ENCODE measurements around the gene PRKAG2. TPM values are rescaled to one million over a fixed set of nuclear protein-coding genes. Genes with fewer than 3 reads are reported as not detected.

Gene PRKAG2
- total and polyA plus RNA-seq, 2 of the 13 experiments (the other 11 are each of a cell fraction or from before 2014, with no cell fraction given), result 0.90 to 1.3 TPM

DNA sequence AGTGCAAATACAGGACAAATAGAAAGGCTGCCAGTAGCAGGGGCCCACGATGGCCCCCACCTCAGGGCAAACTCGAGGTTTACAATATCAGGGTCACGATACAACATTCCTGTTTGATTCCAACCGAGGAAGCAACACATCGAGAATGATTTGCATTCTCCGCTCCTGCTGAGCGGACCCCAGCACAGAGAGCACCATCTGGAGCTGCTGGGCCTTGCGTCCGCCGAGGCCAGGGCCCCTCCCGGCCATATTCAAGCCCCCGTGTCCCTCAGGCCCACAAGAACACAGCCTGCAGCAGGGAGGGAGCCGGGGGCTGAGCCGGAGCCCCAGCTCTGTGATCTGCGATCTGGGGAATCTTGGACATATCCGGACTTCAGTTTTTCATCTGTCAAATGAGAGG, 84.3 kb downstream of the PRKAG2 start:
- Histone ChIP-seq H3K4me1 (ENCODE audit: insufficient read depth, low read length) (no peaks in the 10 kb centered on the region), H3K27ac (ENCODE audit: extremely low read length, insufficient read depth, low read length) (no peak overlapping the region), H3K27me3 (ENCODE audit: control insufficient read depth in 1 of 2, insufficient read depth in 2 of 2, low read length in 2 of 2) (peaks cover 4 to 23% of the 10 kb centered on the region in 2 experiments; a peak in 3 of 5 replicates), H3K9me3 (ENCODE audit: low read length) (no peaks in the 10 kb centered on the region), H3K4me3 (replicated peaks in 1 of 3; ENCODE audit: insufficient read depth in 1 of 3, low read depth in 2 of 3, low read length in 3 of 3) (no peak overlapping the region), H2AFZ (ENCODE audit: low read length) (no peak overlapping the region), H3K9ac (ENCODE audit: insufficient read depth, low read depth, low read length) (no peak overlapping the region), H3K4me2 (ENCODE audit: low read depth, low read length) (no peak overlapping the region), H3K79me2 (ENCODE audit: insufficient read depth, low read length) (no peaks in the 10 kb centered on the region), H3K36me3 (replicated peaks in 1 of 2; ENCODE audit: control insufficient read depth in 1 of 2, insufficient read depth in 2 of 2, low read length in 2 of 2) (no peaks in the 10 kb centered on the region), H4K20me1 (ENCODE audit: insufficient read depth, low read length) (no peaks in the 10 kb centered on the region)
- in situ Hi-C loops (cut with HindIII; ENCODE audit: extremely low pct_ligation_motif_present, low pct_unique_long_range_greater_than_20kb) (no loop called here), intact Hi-C loops (cut with micrococcal nuclease; ENCODE audit: unreplicated experiment) (no loop called here)
- CTCF ChIA-PET (ENCODE audit: low intra/inter-chr PET ratio, low total read pairs), result no interaction called here
- DNase-seq (ENCODE audit: low spot score), result no peak
- ATAC-seq, result no peak
- no peak for FAIRE-seq
- 53% methylated on average over 16 of the region's 16 CpGs for WGBS (ENCODE audit: low lambda C conversion rate)
- TF ChIP-seq MAF1 (CRISPR knock-in tag; IDR thresholded peaks at IDR 0.05; ENCODE audit: borderline replicate concordance) (no peak), ZNF605 (CRISPR knock-in tag; IDR thresholded peaks at IDR 0.05) (no peak), POLR2A (IDR thresholded peaks at IDR 0.05; ENCODE audit: insufficient read depth in 1 of 2, low read depth in 2 of 2, low read length in 2 of 2) (no peak), SOX5 (CRISPR knock-in tag; IDR thresholded peaks at IDR 0.05; ENCODE audit: borderline replicate concordance) (no peak), ATF1 (CRISPR knock-in tag; IDR thresholded peaks at IDR 0.05) (no peak), ZNF33A (CRISPR knock-in tag; IDR thresholded peaks at IDR 0.05; ENCODE audit: borderline replicate concordance) (no peak), RFXANK (CRISPR knock-in tag; IDR thresholded peaks at IDR 0.05) (no peak), ZMYM4 (CRISPR knock-in tag; IDR thresholded peaks at IDR 0.05) (no peak), ZNF773 (CRISPR knock-in tag; IDR thresholded peaks at IDR 0.05; ENCODE audit: borderline replicate concordance) (no peak)
- TF ChIP-seq, protein P1, sequence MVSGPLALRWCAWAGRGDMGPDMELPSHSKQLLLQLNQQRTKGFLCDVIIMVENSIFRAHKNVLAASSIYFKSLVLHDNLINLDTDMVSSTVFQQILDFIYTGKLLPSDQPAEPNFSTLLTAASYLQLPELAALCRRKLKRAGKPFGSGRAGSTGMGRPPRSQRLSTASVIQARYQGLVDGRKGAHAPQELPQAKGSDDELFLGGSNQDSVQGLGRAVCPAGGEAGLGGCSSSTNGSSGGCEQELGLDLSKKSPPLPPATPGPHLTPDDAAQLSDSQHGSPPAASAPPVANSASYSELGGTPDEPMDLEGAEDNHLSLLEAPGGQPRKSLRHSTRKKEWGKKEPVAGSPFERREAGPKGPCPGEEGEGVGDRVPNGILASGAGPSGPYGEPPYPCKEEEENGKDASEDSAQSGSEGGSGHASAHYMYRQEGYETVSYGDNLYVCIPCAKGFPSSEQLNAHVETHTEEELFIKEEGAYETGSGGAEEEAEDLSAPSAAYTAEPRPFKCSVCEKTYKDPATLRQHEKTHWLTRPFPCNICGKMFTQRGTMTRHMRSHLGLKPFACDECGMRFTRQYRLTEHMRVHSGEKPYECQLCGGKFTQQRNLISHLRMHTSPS (CRISPR knock-in tag; IDR thresholded peaks at IDR 0.05; ENCODE audit: low read depth), result no peak
- TF ChIP-seq, protein P2, sequence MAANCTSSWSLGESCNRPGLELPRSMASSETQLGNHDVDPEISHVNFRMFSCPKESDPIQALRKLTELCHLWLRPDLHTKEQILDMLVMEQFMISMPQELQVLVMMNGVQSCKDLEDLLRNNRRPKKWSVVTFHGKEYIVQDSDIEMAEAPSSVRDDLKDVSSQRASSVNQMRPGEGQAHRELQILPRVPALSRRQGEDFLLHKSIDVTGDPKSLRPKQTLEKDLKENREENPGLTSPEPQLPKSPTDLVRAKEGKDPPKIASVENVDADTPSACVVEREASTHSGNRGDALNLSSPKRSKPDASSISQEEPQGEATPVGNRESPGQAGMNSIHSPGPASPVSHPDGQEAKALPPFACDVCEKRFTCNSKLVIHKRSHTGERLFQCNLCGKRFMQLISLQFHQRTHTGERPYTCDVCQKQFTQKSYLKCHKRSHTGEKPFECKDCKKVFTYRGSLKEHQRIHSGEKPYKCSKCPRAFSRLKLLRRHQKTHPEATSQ (CRISPR knock-in tag; IDR thresholded peaks at IDR 0.05; ENCODE audit: borderline replicate concordance), result no peak
- TF ChIP-seq, protein P3, sequence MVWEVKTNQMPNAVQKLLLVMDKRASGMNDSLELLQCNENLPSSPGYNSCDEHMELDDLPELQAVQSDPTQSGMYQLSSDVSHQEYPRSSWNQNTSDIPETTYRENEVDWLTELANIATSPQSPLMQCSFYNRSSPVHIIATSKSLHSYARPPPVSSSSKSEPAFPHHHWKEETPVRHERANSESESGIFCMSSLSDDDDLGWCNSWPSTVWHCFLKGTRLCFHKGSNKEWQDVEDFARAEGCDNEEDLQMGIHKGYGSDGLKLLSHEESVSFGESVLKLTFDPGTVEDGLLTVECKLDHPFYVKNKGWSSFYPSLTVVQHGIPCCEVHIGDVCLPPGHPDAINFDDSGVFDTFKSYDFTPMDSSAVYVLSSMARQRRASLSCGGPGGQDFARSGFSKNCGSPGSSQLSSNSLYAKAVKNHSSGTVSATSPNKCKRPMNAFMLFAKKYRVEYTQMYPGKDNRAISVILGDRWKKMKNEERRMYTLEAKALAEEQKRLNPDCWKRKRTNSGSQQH (CRISPR knock-in tag; IDR thresholded peaks at IDR 0.05; ENCODE audit: low read depth), result no peak
- TF ChIP-seq, protein P4, sequence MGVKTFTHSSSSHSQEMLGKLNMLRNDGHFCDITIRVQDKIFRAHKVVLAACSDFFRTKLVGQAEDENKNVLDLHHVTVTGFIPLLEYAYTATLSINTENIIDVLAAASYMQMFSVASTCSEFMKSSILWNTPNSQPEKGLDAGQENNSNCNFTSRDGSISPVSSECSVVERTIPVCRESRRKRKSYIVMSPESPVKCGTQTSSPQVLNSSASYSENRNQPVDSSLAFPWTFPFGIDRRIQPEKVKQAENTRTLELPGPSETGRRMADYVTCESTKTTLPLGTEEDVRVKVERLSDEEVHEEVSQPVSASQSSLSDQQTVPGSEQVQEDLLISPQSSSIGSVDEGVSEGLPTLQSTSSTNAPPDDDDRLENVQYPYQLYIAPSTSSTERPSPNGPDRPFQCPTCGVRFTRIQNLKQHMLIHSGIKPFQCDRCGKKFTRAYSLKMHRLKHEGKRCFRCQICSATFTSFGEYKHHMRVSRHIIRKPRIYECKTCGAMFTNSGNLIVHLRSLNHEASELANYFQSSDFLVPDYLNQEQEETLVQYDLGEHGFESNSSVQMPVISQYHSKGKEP (CRISPR knock-in tag; IDR thresholded peaks at IDR 0.05), result no peak
- TF ChIP-seq, protein P5, sequence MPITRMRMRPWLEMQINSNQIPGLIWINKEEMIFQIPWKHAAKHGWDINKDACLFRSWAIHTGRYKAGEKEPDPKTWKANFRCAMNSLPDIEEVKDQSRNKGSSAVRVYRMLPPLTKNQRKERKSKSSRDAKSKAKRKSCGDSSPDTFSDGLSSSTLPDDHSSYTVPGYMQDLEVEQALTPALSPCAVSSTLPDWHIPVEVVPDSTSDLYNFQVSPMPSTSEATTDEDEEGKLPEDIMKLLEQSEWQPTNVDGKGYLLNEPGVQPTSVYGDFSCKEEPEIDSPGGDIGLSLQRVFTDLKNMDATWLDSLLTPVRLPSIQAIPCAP (CRISPR knock-in tag; IDR thresholded peaks at IDR 0.05; ENCODE audit: low read depth), result no peak
- BruUV-seq (replicated peaks), result no TSS peak
- POLR2A ChIA-PET, result no interaction called here
